Coronary artery (tissue), 2 donors: ENCODE measurements around the gene RIT2.

ENCODE experiments used
- DNase-seq: peaks from one replicate; pipeline ENCODE4 v3.0.0-alpha.2; 2017; ENCODE audit warnings: low spot score
- H3K27ac ChIP-seq, 2 donors: fragments of 200-600 bp; sonication (generic); one replicate each; pipeline ENCODE4 v1.5.1; 2016 to 2019
- H3K4me3 ChIP-seq: fragments of 200-600 bp; sonication (generic); 2 replicates; pipeline ENCODE4 v1.5.1; 2016; ENCODE audit warnings: mild to moderate bottlenecking, moderate library complexity
- TF ChIP-seq, protein P1 (sequence below): fragments of 200-600 bp; sonication (generic); IDR thresholded peaks from one replicate; pipeline ENCODE4 v1.5.1; 2019; ENCODE audit warnings: antibody characterized with exemption

RIT2 gene

GRCh38 chr18:42771936-42772335 is 343.5 kb downstream of the RIT2 start:
- no peak overlapping the region for H3K4me3 ChIP-seq
- TF ChIP-seq, protein P1, sequence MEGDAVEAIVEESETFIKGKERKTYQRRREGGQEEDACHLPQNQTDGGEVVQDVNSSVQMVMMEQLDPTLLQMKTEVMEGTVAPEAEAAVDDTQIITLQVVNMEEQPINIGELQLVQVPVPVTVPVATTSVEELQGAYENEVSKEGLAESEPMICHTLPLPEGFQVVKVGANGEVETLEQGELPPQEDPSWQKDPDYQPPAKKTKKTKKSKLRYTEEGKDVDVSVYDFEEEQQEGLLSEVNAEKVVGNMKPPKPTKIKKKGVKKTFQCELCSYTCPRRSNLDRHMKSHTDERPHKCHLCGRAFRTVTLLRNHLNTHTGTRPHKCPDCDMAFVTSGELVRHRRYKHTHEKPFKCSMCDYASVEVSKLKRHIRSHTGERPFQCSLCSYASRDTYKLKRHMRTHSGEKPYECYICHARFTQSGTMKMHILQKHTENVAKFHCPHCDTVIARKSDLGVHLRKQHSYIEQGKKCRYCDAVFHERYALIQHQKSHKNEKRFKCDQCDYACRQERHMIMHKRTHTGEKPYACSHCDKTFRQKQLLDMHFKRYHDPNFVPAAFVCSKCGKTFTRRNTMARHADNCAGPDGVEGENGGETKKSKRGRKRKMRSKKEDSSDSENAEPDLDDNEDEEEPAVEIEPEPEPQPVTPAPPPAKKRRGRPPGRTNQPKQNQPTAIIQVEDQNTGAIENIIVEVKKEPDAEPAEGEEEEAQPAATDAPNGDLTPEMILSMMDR: no peak
- no peak overlapping the region for H3K27ac ChIP-seq
- DNase-seq: no peak

DNA sequence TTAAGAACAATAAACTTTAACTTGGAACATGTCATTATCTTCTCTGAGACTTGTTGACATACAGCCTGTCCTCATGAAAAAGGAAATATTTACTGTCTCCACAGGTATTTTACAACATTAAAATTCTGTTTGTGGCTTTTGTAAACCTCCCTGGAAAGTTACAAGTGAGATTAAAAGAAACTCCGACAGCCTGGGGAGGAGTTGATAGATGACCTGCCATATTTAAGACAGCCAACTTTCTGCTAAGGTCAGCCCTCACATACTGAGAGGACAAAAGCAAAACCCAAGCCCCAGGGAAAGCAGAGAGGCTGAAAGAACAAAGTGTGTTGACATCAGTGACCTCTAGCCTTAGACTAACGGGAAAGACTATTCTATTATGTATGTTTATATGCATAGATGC is 350.2 kb downstream of the RIT2 start:
- TF ChIP-seq, protein P1: no peak
- Histone ChIP-seq H3K4me3 (no peak overlapping the region), H3K27ac (no peak overlapping the region)
- no peak for DNase-seq

- Histone ChIP-seq H3K4me3 (no peak overlapping the region), H3K27ac (no peak overlapping the region)
- TF ChIP-seq, protein P1: no peak
- DNase-seq: no peak
Observed at GRCh38 chr18:42760290-42760689, 355.2 kb downstream of the RIT2 start.

DNA sequence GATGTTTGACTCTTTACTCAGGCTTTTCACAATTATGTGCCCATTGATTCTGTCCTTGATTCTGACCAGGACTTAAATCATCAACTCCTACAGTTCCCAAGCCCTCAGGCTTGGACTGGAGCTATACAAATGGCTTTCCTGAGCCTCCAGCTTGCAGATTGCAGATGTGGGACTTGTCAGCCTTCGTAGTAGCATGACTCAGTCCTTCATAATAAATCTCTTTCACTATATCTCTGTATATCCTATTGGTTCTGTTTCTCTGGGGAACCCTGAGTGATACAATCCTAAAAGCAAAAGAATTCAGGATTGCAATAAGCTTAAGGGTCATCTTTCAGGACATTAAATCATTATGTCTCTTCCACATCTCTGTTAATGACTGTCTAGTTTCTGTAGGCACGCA is 356.6 kb downstream of the RIT2 start:
- no peak for DNase-seq
- Histone ChIP-seq H3K27ac (no peak overlapping the region), H3K4me3 (no peak overlapping the region)
- TF ChIP-seq, protein P1: no peak

GRCh38 chr18:42756214-42756613 is 359.3 kb downstream of the RIT2 start:
- DNase-seq: no peak
- TF ChIP-seq, protein P1: no peak

DNA sequence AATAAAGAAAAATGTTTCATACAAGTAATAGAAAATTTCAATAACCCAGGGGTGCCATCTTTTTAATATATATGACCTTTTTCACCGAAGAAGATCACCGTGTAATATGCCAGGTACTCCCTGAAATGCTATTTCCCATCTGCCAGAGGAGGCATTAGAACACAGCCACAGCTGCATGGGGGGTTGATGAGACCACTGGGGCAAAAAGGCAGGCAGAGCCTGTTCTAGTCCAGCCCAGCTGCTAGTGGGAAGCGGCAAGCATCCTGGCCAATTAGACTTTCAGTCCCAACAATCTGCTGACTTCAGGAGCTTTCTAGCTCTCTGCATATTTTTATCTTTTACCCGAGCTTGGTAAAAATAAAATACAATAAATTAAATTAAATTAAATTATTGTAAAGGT is 362.6 kb downstream of the RIT2 start:
- no peak for DNase-seq
- H3K27ac ChIP-seq: no peak overlapping the region
- TF ChIP-seq, protein P1: no peak

More at GRCh38 chr18:42756214-42756613, 359.3 kb downstream of the RIT2 start:
- Histone ChIP-seq H3K4me3 (no peak overlapping the region), H3K27ac (no peak overlapping the region)

DNA sequence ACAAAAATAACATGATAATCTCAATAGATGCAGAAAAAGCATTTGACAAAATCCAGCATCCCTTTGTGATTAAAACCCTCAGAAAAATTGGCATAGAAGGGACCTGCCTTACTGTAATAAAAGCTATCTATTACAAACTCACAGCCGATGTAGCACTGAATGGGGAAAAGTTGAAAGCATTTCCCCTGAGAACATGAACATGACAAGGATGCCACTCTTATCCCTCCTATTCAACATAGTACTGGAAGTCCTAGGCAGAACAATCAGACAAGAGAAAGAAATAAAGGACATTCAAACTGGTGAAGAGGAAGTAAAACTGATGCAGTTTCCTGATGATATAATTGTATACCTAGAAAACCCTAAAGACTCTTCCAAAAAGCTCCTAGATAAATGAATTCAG is 368.7 kb downstream of the RIT2 start:
- H3K4me3 ChIP-seq: no peak overlapping the region
- DNase-seq: no peak
- TF ChIP-seq, protein P1: no peak
- H3K27ac ChIP-seq: no peak overlapping the region

More for the DNA sequence above, 362.6 kb downstream of the RIT2 start:
- H3K4me3 ChIP-seq: no peak overlapping the region
